ENCODE data around the gene KRTCAP2. TPM values are rescaled to one million over a fixed set of nuclear protein-coding genes. Genes with fewer than 3 reads are reported as not detected.

KRTCAP2 gene
- total RNA-seq, 2 experiments from 2014 or later: 124 to 125 TPM

- CTCF ChIA-PET: interaction anchor here (0.8 to 9.3 kb wide), 7 partner anchors 32 to 375 kb away, joined by 3 to 69 read pairs (median 15); partner anchors contain the start of genes KRTCAP2 and TRIM46
- Mint-ChIP-seq H3K36me3 (ENCODE audit: low read depth) (peaks cover 32% of the 10 kb centered on the region), H3K27me3 (no peaks in the 10 kb centered on the region), H3K9me3 (no peaks in the 10 kb centered on the region), H3K27ac (peak within 1 kb of the TSS; percentile 99), H3K4me1 (ENCODE audit: low read depth) (peaks cover 33% of the 10 kb centered on the region), H3K4me3 (peak within 1 kb of the TSS; percentile 99)
- intact Hi-C loops (cut with micrococcal nuclease): no loop called here
- TF ChIP-seq CTCF (IDR thresholded peaks at IDR 0.05): no peak
- POLR2A ChIA-PET: interaction anchor here (0.6 to 1.6 kb wide), 5 partner anchors 9 to 177 kb away, joined by 3 to 6 read pairs (median 3); no protein-coding TSS in a partner anchor
- ATAC-seq: peak; percentile 80
- peak; percentile 96 for DNase-seq
Measured at GRCh38 chr1:155135415-155136028, 37.6 kb downstream of the KRTCAP2 start, which contains the start of gene SLC50A1. Gene SLC50A1 (plus strand): TSS chr1:155135852. CDS start chr1:155135912, 60 bp downstream.

- Mint-ChIP-seq H3K27me3 (no peaks in the 10 kb centered on the region), H3K4me1 (ENCODE audit: low read depth) (peaks cover 31% of the 10 kb centered on the region), H3K9me3 (no peaks in the 10 kb centered on the region), H3K27ac (peak overlapping the region; percentile 99), H3K4me3 (peak overlapping the region; percentile 99), H3K36me3 (ENCODE audit: low read depth) (peaks cover 30% of the 10 kb centered on the region)
- peak; percentile 67 for DNase-seq
- ATAC-seq: peak; percentile 18
- CTCF ChIA-PET: interaction anchor here (0.8 to 9.3 kb wide), 7 partner anchors 33 to 375 kb away, joined by 3 to 69 read pairs (median 15); partner anchors contain the start of genes KRTCAP2 and TRIM46
- intact Hi-C loops (cut with micrococcal nuclease): no loop called here
- no peak for TF ChIP-seq CTCF (IDR thresholded peaks at IDR 0.05)
- POLR2A ChIA-PET: interaction anchor here (0.6 to 1.6 kb wide), 5 partner anchors 8 to 62 kb away, joined by 3 to 6 read pairs (median 4); no protein-coding TSS in a partner anchor
Measured at GRCh38 chr1:155134880-155135414, 38.2 kb downstream of the KRTCAP2 start.

GRCh38 chr1:155134322-155134721, 38.8 kb downstream of the KRTCAP2 start:
- ATAC-seq: no peak
- intact Hi-C loops (cut with micrococcal nuclease): no loop called here

GRCh38 chr1:155133799-155134281, 39.3 kb downstream of the KRTCAP2 start:
- ATAC-seq (no peak), DNase-seq (no peak)
- Mint-ChIP-seq H3K36me3 (ENCODE audit: low read depth) (peaks cover 23% of the 10 kb centered on the region), H3K27me3 (no peaks in the 10 kb centered on the region), H3K4me1 (ENCODE audit: low read depth) (peaks cover 40% of the 10 kb centered on the region), H3K9me3 (no peaks in the 10 kb centered on the region), H3K27ac (no peak overlapping the region), H3K4me3 (no peak overlapping the region)
- TF ChIP-seq CTCF (IDR thresholded peaks at IDR 0.05): no peak
- ChIA-PET CTCF (interaction anchor here (1.2 to 9.3 kb wide), 5 partner anchors 34 to 60 kb away, joined by 3 to 69 read pairs (median 15); partner anchors contain the start of genes KRTCAP2 and TRIM46), POLR2A (interaction anchor here (1.4 kb wide), 2 partner anchors 13 to 49 kb away, joined by 4 to 6 read pairs; no protein-coding TSS in a partner anchor)
- intact Hi-C loops (cut with micrococcal nuclease): no loop called here

More at GRCh38 chr1:155134322-155134721, 38.8 kb downstream of the KRTCAP2 start:
- TF ChIP-seq CTCF (IDR thresholded peaks at IDR 0.05): no peak
- Mint-ChIP-seq H3K4me3 (peak overlapping the region; percentile 99), H3K27ac (peak overlapping the region; percentile 99), H3K36me3 (ENCODE audit: low read depth) (peaks cover 25% of the 10 kb centered on the region), H3K9me3 (no peaks in the 10 kb centered on the region), H3K4me1 (ENCODE audit: low read depth) (peaks cover 37% of the 10 kb centered on the region), H3K27me3 (no peaks in the 10 kb centered on the region)
- CTCF ChIA-PET: interaction anchor here (1.2 to 9.3 kb wide), 5 partner anchors 34 to 60 kb away, joined by 3 to 69 read pairs (median 15); partner anchors contain the start of genes KRTCAP2 and TRIM46
- DNase-seq: no peak
- POLR2A ChIA-PET: interaction anchor here (0.8 to 1.4 kb wide), 3 partner anchors 13 to 49 kb away, joined by 4 to 6 read pairs (median 4); no protein-coding TSS in a partner anchor

Data from activated CD8-positive, alpha-beta T cell treated with anti-CD3 and anti-CD28 coated beads for 36 hours (primary cell).